HepG2 (cell line): ENCODE data around the gene MBOAT7. TPM values are rescaled to one million over a fixed set of nuclear protein-coding genes. Genes with fewer than 3 reads are reported as not detected.
A peak's percentile ranks its signal among the peaks of the same experiment; 100 is the strongest.

ENCODE experiments used
- ELF4 ChIP-seq: sonication (generic); formaldehyde crosslinking; IDR thresholded peaks from 2 replicates; pipeline ENCODE4 v1.5.0; 2020; ENCODE audit warnings: missing genetic modification reagents, mild to moderate bottlenecking, moderate library complexity, borderline replicate concordance
- NBN ChIP-seq: fragments of 450-650 bp; conservative IDR thresholded peaks from 2 replicates; pipeline ENCODE4 v1.6.1; 2017
- NFKB2 ChIP-seq: sonication (generic); formaldehyde crosslinking; IDR thresholded peaks from 2 replicates; pipeline ENCODE4 v1.4.0; 2020; ENCODE audit warnings: missing genetic modification reagents, borderline replicate concordance
- NFYB ChIP-seq: sonication (generic); formaldehyde crosslinking; IDR thresholded peaks from 2 replicates; pipeline ENCODE4 v1.4.0; 2020; ENCODE audit warnings: missing genetic modification reagents
- POLR2AphosphoS5 ChIP-seq: IDR thresholded peaks from 2 replicates; pipeline ENCODE4 v1.6.1; 2012; ENCODE audit warnings: low read depth, low read length
- PPARG ChIP-seq: conservative IDR thresholded peaks from 2 replicates; pipeline ENCODE4 v1.6.1; 2016; ENCODE audit warnings: missing biosample characterization, missing genetic modification reagents
- SATB2 ChIP-seq: sonication (generic); formaldehyde crosslinking; IDR thresholded peaks from 2 replicates; pipeline ENCODE4 v1.5.0; 2020; ENCODE audit warnings: missing genetic modification reagents
- SUZ12 ChIP-seq: fragments of 150-350 bp; IDR thresholded peaks from 2 replicates; pipeline ENCODE4 v1.6.1; 2014; ENCODE audit warnings: low read depth, low read length
- ZNF224 ChIP-seq: sonication (generic); formaldehyde crosslinking; IDR thresholded peaks from 2 replicates; pipeline ENCODE4 v1.5.0; 2020; ENCODE audit warnings: mild to moderate bottlenecking, missing genetic modification reagents
- polyA plus RNA-seq, 8 experiments: library from polyadenylated mRNA; depleted of rRNA in 3 of 8; stranded (reverse) in 7 of 8; unstranded in 1 of 8; fragments of >200 nt; fragmentation: Illumina TruSeq in 4 of 8; extraction: Trizol in 4 of 8; gene quantifications; 2 replicates each; pipeline versions ENCODE4 v1.2.1 to v1.2.3, GENCODE V29; 2011 to 2016; ENCODE audit warnings: low read depth in 4 of 8, missing spikeins in 1 of 8, mixed read lengths in 1 of 8; ENCODE audit not compliant: insufficient read depth in 1 of 8
- total RNA-seq, 5 experiments: library from RNA; depleted of rRNA; stranded (reverse); fragments of >200 nt; fragmentation: Illumina TruSeq; extraction: Trizol; gene quantifications; 2 replicates each; pipeline ENCODE4 v1.2.3, GENCODE V29; 2016; ENCODE audit warnings: low read depth in 1 of 5
- TF ChIP-seq, protein P1 (sequence below): IDR thresholded peaks from 2 replicates; pipeline ENCODE4 v1.6.1; 2016; ENCODE audit warnings: missing compliant biosample characterization, missing genetic modification reagents, borderline replicate concordance
- TF ChIP-seq, protein P2 (sequence below): sonication (generic); formaldehyde crosslinking; IDR thresholded peaks from 2 replicates; pipeline ENCODE4 v1.5.0; 2020; ENCODE audit warnings: mild to moderate bottlenecking, missing genetic modification reagents
- TF ChIP-seq, protein P3 (sequence below): sonication (generic); formaldehyde crosslinking; IDR thresholded peaks from 2 replicates; pipeline ENCODE4 v1.4.0; 2020; ENCODE audit warnings: missing genetic modification reagents
- TF ChIP-seq, protein P4 (sequence below): IDR thresholded peaks from 2 replicates; pipeline ENCODE4 v1.4.0; 2020; ENCODE audit warnings: mild to moderate bottlenecking, missing genetic modification reagents
- TF ChIP-seq, protein P5 (sequence below): sonication (generic); formaldehyde crosslinking; IDR thresholded peaks from 2 replicates; pipeline ENCODE4 v1.4.0; 2020; ENCODE audit warnings: missing genetic modification reagents, borderline replicate concordance
- TF ChIP-seq, protein P6 (sequence below): sonication (generic); formaldehyde crosslinking; IDR thresholded peaks from 2 replicates; pipeline ENCODE4 v1.4.0; 2020; ENCODE audit warnings: low read depth, mild to moderate bottlenecking, missing genetic modification reagents

MBOAT7 gene
- total and polyA plus RNA-seq, 2 of the 13 experiments (the other 11 are each of a cell fraction or from before 2014, with no cell fraction given): 22.2 to 25.5 TPM

DNA sequence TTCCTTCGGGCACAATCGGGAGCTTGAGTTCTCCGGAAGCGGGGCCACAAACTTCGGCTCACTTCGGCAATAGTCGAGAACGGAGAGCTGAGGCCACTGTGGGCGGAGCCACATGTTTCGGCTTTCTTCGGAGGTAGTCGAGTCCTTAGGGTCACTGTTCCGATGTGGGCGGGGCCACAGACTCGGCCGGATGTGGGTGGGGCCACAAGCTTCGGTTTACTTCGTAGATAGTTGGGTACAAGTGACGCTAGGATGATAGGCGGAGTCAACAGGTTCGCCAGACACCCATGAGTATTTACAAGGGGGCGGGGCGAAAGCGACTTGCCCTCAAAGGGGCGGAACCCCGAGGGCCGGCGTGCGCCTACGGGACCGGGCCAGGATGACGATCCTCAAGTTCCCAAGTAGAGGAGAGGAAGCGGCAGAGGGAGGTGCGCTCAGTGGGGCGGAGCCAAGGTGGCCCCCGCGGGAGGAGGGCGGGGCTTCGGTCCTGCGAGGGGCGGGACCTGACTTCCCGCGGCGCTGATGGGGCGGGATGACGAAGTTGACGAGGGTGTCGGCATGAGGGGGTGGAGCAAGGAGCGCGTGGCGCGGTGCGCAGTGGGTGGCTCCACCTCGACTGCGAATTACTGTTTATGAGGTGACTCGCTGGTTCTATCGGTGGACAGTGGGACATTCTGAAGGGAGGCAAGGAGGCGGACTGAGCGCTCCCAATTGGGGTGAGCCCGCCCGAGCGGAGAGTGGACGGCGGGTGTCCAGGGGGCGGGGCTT, 539 bp upstream of the MBOAT7 start (continued):
- TF ChIP-seq, protein P1, sequence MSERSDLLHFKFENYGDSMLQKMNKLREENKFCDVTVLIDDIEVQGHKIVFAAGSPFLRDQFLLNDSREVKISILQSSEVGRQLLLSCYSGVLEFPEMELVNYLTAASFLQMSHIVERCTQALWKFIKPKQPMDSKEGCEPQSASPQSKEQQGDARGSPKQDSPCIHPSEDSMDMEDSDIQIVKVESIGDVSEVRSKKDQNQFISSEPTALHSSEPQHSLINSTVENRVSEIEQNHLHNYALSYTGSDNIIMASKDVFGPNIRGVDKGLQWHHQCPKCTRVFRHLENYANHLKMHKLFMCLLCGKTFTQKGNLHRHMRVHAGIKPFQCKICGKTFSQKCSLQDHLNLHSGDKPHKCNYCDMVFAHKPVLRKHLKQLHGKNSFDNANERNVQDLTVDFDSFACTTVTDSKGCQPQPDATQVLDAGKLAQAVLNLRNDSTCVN (CRISPR knock-in tag): 0 out of 2 replicates have a peak, but pooled peaks have one; percentile 16
- no peak for TF ChIP-seq SATB2 (CRISPR knock-in tag)
- TF ChIP-seq NFKB2: 0 out of 2 replicates have a peak, but pooled peaks have one; percentile 42
- TF ChIP-seq ELF4 (CRISPR knock-in tag): 0 out of 2 replicates have a peak, but pooled peaks have one; percentile 7
- no peak for TF ChIP-seq PPARG (CRISPR knock-in tag)
- TF ChIP-seq NBN: no peak
- TF ChIP-seq, protein P2, sequence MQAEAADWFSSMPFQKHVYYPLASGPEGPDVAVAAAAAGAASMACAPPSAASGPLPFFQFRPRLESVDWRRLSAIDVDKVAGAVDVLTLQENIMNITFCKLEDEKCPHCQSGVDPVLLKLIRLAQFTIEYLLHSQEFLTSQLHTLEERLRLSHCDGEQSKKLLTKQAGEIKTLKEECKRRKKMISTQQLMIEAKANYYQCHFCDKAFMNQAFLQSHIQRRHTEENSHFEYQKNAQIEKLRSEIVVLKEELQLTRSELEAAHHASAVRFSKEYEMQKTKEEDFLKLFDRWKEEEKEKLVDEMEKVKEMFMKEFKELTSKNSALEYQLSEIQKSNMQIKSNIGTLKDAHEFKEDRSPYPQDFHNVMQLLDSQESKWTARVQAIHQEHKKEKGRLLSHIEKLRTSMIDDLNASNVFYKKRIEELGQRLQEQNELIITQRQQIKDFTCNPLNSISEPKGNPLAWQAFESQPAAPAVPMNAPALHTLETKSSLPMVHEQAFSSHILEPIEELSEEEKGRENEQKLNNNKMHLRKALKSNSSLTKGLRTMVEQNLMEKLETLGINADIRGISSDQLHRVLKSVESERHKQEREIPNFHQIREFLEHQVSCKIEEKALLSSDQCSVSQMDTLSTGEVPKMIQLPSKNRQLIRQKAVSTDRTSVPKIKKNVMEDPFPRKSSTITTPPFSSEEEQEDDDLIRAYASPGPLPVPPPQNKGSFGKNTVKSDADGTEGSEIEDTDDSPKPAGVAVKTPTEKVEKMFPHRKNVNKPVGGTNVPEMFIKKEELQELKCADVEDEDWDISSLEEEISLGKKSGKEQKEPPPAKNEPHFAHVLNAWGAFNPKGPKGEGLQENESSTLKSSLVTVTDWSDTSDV (CRISPR knock-in tag): 0 out of 2 replicates have a peak, but pooled peaks have one; percentile 45
- TF ChIP-seq, protein P3, sequence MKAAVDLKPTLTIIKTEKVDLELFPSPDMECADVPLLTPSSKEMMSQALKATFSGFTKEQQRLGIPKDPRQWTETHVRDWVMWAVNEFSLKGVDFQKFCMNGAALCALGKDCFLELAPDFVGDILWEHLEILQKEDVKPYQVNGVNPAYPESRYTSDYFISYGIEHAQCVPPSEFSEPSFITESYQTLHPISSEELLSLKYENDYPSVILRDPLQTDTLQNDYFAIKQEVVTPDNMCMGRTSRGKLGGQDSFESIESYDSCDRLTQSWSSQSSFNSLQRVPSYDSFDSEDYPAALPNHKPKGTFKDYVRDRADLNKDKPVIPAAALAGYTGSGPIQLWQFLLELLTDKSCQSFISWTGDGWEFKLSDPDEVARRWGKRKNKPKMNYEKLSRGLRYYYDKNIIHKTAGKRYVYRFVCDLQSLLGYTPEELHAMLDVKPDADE (CRISPR knock-in tag): no peak
- no peak for TF ChIP-seq SUZ12
- TF ChIP-seq, protein P4, sequence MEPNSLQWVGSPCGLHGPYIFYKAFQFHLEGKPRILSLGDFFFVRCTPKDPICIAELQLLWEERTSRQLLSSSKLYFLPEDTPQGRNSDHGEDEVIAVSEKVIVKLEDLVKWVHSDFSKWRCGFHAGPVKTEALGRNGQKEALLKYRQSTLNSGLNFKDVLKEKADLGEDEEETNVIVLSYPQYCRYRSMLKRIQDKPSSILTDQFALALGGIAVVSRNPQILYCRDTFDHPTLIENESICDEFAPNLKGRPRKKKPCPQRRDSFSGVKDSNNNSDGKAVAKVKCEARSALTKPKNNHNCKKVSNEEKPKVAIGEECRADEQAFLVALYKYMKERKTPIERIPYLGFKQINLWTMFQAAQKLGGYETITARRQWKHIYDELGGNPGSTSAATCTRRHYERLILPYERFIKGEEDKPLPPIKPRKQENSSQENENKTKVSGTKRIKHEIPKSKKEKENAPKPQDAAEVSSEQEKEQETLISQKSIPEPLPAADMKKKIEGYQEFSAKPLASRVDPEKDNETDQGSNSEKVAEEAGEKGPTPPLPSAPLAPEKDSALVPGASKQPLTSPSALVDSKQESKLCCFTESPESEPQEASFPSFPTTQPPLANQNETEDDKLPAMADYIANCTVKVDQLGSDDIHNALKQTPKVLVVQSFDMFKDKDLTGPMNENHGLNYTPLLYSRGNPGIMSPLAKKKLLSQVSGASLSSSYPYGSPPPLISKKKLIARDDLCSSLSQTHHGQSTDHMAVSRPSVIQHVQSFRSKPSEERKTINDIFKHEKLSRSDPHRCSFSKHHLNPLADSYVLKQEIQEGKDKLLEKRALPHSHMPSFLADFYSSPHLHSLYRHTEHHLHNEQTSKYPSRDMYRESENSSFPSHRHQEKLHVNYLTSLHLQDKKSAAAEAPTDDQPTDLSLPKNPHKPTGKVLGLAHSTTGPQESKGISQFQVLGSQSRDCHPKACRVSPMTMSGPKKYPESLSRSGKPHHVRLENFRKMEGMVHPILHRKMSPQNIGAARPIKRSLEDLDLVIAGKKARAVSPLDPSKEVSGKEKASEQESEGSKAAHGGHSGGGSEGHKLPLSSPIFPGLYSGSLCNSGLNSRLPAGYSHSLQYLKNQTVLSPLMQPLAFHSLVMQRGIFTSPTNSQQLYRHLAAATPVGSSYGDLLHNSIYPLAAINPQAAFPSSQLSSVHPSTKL: peak; percentile 43; the same call in 1 of the 2 replicates
- TF ChIP-seq, protein P5, sequence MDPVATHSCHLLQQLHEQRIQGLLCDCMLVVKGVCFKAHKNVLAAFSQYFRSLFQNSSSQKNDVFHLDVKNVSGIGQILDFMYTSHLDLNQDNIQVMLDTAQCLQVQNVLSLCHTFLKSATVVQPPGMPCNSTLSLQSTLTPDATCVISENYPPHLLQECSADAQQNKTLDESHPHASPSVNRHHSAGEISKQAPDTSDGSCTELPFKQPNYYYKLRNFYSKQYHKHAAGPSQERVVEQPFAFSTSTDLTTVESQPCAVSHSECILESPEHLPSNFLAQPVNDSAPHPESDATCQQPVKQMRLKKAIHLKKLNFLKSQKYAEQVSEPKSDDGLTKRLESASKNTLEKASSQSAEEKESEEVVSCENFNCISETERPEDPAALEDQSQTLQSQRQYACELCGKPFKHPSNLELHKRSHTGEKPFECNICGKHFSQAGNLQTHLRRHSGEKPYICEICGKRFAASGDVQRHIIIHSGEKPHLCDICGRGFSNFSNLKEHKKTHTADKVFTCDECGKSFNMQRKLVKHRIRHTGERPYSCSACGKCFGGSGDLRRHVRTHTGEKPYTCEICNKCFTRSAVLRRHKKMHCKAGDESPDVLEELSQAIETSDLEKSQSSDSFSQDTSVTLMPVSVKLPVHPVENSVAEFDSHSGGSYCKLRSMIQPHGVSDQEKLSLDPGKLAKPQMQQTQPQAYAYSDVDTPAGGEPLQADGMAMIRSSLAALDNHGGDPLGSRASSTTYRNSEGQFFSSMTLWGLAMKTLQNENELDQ (CRISPR knock-in tag): 0 out of 2 replicates have a peak, but pooled peaks have one; percentile 60
- TF ChIP-seq, protein P6, sequence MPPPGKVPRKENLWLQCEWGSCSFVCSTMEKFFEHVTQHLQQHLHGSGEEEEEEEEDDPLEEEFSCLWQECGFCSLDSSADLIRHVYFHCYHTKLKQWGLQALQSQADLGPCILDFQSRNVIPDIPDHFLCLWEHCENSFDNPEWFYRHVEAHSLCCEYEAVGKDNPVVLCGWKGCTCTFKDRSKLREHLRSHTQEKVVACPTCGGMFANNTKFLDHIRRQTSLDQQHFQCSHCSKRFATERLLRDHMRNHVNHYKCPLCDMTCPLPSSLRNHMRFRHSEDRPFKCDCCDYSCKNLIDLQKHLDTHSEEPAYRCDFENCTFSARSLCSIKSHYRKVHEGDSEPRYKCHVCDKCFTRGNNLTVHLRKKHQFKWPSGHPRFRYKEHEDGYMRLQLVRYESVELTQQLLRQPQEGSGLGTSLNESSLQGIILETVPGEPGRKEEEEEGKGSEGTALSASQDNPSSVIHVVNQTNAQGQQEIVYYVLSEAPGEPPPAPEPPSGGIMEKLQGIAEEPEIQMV (CRISPR knock-in tag): no peak; the same call in 1 of the 2 replicates
- peak; percentile 50 for TF ChIP-seq NFYB (CRISPR knock-in tag)
- peak; percentile 75 for TF ChIP-seq POLR2AphosphoS5
- TF ChIP-seq ZNF224 (CRISPR knock-in tag): no peak
